Measurements from ENCODE around the gene PTPN4.

- TF ChIP-seq CTCF (conservative IDR thresholded peaks at IDR 0.05; ENCODE audit: low read length), result no peak
- TF ChIP-seq EZH2phosphoT487 (IDR thresholded peaks at IDR 0.05; ENCODE audit: borderline replicate concordance), result no peak
These were observed 43.4 kb downstream of the PTPN4 start for GRCh38 chr2:119803101-119803500.

Measured in Loucy (cell line).